DND-41 (cell line): ENCODE measurements around the gene DCTN2.

Source experiments
- ATAC-seq: fragments of 200-7000 bp; cut with Tn5 transposase; 3 replicates; pipeline ENCODE4 v1.9.1; 2021; ENCODE audit warnings: low read depth; ENCODE audit not compliant: insufficient read depth
- DNase-seq: peaks from one replicate; pipeline ENCODE4 v3.0.0-alpha.2; 2020
- H2AFZ ChIP-seq: 2 replicates; pipeline ENCODE4 v1.6.0; 2012; ENCODE audit warnings: low read depth, low read length
- H3K27ac ChIP-seq: 2 replicates; pipeline ENCODE4 v1.5.1; 2012; ENCODE audit warnings: low read length, inconsistent platforms
- H3K27me3 ChIP-seq: fragments of 200-600 bp; sonication (generic); 2 replicates; pipeline ENCODE4 v1.6.0; 2012; ENCODE audit warnings: low read length, mild to moderate bottlenecking, inconsistent platforms; ENCODE audit not compliant: insufficient read depth, poor library complexity
- H3K36me3 ChIP-seq: 2 replicates; pipeline ENCODE4 v1.5.1; 2012; ENCODE audit warnings: low read length, inconsistent platforms; ENCODE audit not compliant: insufficient read depth
- H3K4me1 ChIP-seq: 2 replicates; pipeline ENCODE4 v1.5.1; 2012; ENCODE audit warnings: mild to moderate bottlenecking, low read length; ENCODE audit not compliant: insufficient read depth
- H3K4me2 ChIP-seq: 2 replicates; pipeline ENCODE4 v1.6.0; 2012; ENCODE audit warnings: mild to moderate bottlenecking, moderate library complexity, low read length, inconsistent platforms; ENCODE audit not compliant: insufficient read depth
- H3K4me3 ChIP-seq, 2 experiments: fragments of 200-600 bp in 1 of 2; shearing (Covaris generic) in 1 of 2; 2 replicates each; pipeline ENCODE4 v1.5.1; 2012 to 2016; ENCODE audit warnings: inconsistent platforms in 2 of 2, low read length in 2 of 2, mild to moderate bottlenecking in 2 of 2, low read depth in 1 of 2, moderate library complexity in 1 of 2
- H3K79me2 ChIP-seq: 2 replicates; pipeline ENCODE4 v1.6.0; 2012; ENCODE audit warnings: low read length, inconsistent platforms; ENCODE audit not compliant: insufficient read depth
- H3K9ac ChIP-seq: 2 replicates; pipeline ENCODE4 v1.6.0; 2012; ENCODE audit warnings: low read depth, mild to moderate bottlenecking, inconsistent platforms, low read length, moderate library complexity
- H3K9me3 ChIP-seq: 2 replicates; pipeline ENCODE4 v1.5.1; 2012; ENCODE audit warnings: low read length, moderate library complexity, mild to moderate bottlenecking, inconsistent platforms; ENCODE audit not compliant: insufficient read depth, severe bottlenecking
- H4K20me1 ChIP-seq: 2 replicates; pipeline ENCODE4 v1.6.0; 2012; ENCODE audit warnings: low read length; ENCODE audit not compliant: insufficient read depth
- EZH2 ChIP-seq: IDR thresholded peaks from 3 replicates; pipeline ENCODE4 v1.6.1; 2012; ENCODE audit warnings: borderline replicate concordance, low read depth, mild to moderate bottlenecking, moderate library complexity, low read length, inconsistent platforms; ENCODE audit not compliant: severe bottlenecking
- TF ChIP-seq, protein P1 (sequence below): IDR thresholded peaks from 2 replicates; pipeline ENCODE4 v1.5.1; 2012; ENCODE audit warnings: borderline replicate concordance, low read length, moderate library complexity, mild to moderate bottlenecking; ENCODE audit not compliant: poor library complexity, severe bottlenecking; ENCODE audit errors: extremely low read depth

Gene DCTN2

DNA sequence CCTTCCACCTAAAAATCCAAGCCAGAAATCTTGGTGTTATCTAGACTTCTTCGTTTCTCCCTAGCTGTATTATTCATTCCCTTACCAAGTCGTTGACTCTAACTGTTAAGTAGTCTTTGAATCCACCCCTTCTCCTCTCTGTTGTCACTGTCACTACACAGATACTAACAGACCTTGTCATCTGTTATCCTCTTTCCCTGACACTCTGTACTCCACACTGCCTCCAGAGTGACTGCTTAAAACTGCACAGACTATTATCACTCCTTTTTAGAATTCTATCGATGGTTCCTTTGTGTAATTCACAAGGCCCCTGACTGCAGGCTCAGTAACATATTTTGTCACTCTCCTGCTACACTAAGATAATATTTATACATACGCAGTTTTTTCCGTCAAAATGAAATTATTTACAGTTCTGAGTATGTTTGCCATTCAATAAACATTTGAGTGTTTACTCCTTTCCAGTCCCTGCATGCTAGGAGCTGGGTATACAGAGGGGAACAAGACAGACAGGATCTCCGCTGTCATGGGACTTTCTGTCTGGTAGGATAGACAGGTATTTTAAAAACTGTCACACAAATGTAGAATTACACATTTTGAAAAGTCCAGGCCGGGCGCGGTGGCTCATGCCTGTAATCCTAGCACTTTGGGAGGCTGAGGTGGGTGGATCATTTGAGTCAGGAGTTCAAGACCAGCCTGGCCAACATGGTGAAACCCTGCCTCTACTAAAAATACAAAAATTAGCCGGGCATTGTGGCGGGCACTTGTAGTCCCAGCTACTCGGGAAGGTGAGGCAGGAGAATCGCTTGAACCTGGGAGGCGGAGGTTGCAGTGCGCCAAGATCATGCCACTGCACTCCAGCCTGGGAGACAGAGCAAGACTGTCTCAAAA lies 55.4 kb downstream of the DCTN2 start:
- peaks cover 46% of the 10 kb centered on the region for H3K79me2 ChIP-seq
- ATAC-seq (0 out of 3 replicates have a peak, but pooled peaks have one; percentile 15), DNase-seq (no peak)
- H3K27me3 ChIP-seq = no peaks in the 10 kb centered on the region
- H2AFZ ChIP-seq = no peak overlapping the region
- H3K9ac ChIP-seq = no peak overlapping the region
- peaks cover 28% of the 10 kb centered on the region for H3K4me1 ChIP-seq
- H4K20me1 ChIP-seq = peaks cover 31% of the 10 kb centered on the region
- peaks cover 59% of the 10 kb centered on the region for H3K36me3 ChIP-seq
- H3K4me2 ChIP-seq = no peak overlapping the region
- TF ChIP-seq, protein P1, sequence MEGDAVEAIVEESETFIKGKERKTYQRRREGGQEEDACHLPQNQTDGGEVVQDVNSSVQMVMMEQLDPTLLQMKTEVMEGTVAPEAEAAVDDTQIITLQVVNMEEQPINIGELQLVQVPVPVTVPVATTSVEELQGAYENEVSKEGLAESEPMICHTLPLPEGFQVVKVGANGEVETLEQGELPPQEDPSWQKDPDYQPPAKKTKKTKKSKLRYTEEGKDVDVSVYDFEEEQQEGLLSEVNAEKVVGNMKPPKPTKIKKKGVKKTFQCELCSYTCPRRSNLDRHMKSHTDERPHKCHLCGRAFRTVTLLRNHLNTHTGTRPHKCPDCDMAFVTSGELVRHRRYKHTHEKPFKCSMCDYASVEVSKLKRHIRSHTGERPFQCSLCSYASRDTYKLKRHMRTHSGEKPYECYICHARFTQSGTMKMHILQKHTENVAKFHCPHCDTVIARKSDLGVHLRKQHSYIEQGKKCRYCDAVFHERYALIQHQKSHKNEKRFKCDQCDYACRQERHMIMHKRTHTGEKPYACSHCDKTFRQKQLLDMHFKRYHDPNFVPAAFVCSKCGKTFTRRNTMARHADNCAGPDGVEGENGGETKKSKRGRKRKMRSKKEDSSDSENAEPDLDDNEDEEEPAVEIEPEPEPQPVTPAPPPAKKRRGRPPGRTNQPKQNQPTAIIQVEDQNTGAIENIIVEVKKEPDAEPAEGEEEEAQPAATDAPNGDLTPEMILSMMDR = peak; percentile 48
- TF ChIP-seq EZH2 = no peak
- H3K9me3 ChIP-seq = no peaks in the 10 kb centered on the region
- no peak overlapping the region; the same call in 1 of the 2 replicates for H3K27ac ChIP-seq
- no peak overlapping the region for H3K4me3 ChIP-seq

DNA sequence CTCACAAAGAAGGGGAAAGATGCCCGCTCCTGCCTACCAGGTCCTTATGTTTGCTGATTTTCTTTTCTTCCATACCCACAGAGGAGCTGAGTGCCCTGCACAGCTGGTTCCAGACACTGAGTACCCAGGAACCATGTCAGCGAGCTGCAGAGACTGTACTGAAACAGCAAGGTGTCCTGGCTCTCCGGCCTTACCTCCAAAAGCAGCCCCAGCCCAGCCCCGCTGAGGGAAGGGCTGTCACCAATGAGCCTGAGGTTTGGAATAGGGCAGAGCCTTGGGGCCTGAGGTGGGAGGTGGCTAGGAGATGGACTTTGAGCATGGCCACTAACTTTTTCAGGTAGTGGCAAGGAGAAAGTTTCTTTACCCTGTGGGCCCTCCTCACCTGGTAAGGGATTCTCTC lies 56.9 kb downstream of the DCTN2 start:
- peaks cover 47% of the 10 kb centered on the region for H3K36me3 ChIP-seq
- ATAC-seq (no peak), DNase-seq (no peak)
- H3K27me3 ChIP-seq = no peaks in the 10 kb centered on the region
- no peak overlapping the region for H3K9ac ChIP-seq
- H2AFZ ChIP-seq = no peak overlapping the region
- no peak overlapping the region for H3K27ac ChIP-seq
- peaks cover 31% of the 10 kb centered on the region for H4K20me1 ChIP-seq
- peak overlapping the region; percentile 92; the same call in 1 of the 2 replicates for H3K4me2 ChIP-seq
- H3K4me1 ChIP-seq = peaks cover 28% of the 10 kb centered on the region
- H3K9me3 ChIP-seq = no peaks in the 10 kb centered on the region
- TF ChIP-seq EZH2 = no peak
- TF ChIP-seq, protein P1 = no peak
- H3K79me2 ChIP-seq = peaks cover 46% of the 10 kb centered on the region
- H3K4me3 ChIP-seq = no peak overlapping the region

DNA sequence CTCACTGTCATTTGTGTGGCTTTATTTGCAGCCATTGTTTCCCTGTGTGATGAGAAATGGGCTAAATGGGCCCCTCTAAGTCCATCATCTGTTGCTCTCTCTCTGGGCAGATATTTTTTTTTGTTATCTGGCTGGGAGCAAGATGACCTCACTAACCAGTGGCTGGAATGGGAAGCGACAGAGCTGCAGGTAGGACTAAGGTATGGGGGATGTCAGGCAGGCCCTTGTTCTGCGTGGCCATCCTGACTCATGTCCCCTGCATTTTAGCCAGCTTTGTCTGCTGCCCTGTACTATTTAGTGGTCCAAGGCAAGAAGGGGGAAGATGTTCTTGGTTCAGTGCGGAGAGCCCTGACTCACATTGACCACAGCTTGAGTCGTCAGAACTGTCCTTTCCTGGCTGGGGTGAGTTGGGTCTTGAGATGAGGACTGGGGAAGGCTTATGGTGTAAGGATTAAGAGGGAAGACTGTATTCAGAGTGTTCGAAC lies 57.8 kb downstream of the DCTN2 start:
- H3K9ac ChIP-seq = peak overlapping the region; percentile 80
- peaks cover 28% of the 10 kb centered on the region for H3K4me1 ChIP-seq
- peak overlapping the region; percentile 92 for H3K4me2 ChIP-seq
- peaks cover 31% of the 10 kb centered on the region for H4K20me1 ChIP-seq
- ATAC-seq (no peak), DNase-seq (no peak)
- peaks cover 47% of the 10 kb centered on the region for H3K36me3 ChIP-seq
- peaks cover 46% of the 10 kb centered on the region for H3K79me2 ChIP-seq
- H3K9me3 ChIP-seq = no peaks in the 10 kb centered on the region
- H3K27ac ChIP-seq = peak overlapping the region; percentile 83
- no peaks in the 10 kb centered on the region for H3K27me3 ChIP-seq
- no peak overlapping the region for H2AFZ ChIP-seq
- TF ChIP-seq, protein P1 = no peak
- TF ChIP-seq EZH2 = no peak
- peak overlapping the region; percentile 83 to 84; a peak in 3 of 4 replicates for H3K4me3 ChIP-seq
